SIG-M5 (cell line): ENCODE results near the gene RPGRIP1.
"Not testable (repeated sequence)": the region's sequence is repeated elsewhere in the genome, so short reads cannot be mapped to it uniquely, and the experiment has no call there.

Experiments
- DNase-seq: peaks from one replicate; lab custom pipeline; 2025; lab: John Stamatoyannopoulos, UW

RPGRIP1 gene

DNA sequence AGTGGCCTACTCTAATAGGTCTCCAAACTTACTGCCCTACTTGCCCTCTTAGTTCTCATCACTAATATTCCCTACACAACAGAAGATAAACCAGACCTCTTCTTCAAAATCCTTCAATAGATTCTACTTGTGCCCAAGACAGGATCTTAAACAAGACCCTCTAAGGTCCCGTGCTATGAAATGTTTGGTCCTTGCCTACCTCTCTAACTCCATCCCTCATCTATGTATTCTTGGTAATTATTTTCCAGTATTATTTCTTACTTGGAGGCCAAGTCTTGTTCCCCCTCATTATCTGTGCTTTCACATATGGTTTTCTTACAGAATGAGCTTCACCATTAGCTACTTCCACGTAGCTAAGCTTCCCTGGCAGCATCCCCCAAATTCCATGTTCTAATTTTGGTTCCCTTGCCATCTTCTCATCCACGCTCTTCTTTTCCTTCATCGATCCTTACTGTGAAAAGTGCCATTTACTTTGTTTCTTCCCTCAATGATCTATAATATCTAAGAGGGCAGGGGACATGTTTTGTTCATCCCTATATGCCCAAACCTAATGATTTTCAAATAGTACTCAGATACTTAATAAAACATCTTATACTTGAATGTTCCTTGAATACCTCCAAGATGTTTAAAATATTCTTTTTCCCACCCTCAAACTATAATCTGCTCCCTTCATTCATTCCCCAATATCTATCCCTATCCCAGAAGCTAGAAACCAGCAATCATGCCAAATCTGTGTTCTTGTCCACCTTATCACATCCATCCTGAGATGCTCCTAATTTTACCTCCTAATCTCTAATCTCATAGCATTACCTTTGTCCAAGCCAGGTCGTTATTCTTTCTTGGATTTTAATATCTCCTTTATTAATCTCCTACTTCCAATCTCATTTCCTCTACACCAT lies 20.7 kb upstream of the RPGRIP1 start:
- DNase-seq, result no peak

- no peak for DNase-seq
These were observed 18.1 kb upstream of the RPGRIP1 start for GRCh38 chr14:21261824-21262223.

GRCh38 chr14:21262410-21262809 lies 17.5 kb upstream of the RPGRIP1 start:
- no peak for DNase-seq

GRCh38 chr14:21263284-21264024 lies 16.4 kb upstream of the RPGRIP1 start:
- peak; percentile 43 for DNase-seq

GRCh38 chr14:21264025-21264801 lies 15.7 kb upstream of the RPGRIP1 start:
- peak; percentile 21 for DNase-seq

DNA sequence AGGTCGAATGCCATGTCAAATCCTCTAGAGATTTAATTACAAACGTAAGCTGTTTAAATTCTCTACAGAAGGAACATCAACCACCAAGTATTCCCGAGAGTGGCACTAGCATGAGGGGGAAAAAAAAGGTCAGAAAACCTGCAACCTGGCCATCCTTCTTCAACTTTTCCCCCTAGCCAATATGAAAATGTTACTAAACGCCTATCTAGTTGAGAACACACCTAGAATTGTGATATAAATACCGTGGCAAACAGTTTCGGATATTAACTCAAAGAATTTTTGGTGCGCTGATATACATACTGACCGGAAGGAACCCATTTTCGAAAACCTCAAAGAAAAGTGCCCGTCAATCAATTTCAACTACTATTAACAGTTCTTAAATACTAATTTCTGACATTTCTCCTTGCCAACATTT lies 12.4 kb upstream of the RPGRIP1 start:
- DNase-seq, result no peak

DNA sequence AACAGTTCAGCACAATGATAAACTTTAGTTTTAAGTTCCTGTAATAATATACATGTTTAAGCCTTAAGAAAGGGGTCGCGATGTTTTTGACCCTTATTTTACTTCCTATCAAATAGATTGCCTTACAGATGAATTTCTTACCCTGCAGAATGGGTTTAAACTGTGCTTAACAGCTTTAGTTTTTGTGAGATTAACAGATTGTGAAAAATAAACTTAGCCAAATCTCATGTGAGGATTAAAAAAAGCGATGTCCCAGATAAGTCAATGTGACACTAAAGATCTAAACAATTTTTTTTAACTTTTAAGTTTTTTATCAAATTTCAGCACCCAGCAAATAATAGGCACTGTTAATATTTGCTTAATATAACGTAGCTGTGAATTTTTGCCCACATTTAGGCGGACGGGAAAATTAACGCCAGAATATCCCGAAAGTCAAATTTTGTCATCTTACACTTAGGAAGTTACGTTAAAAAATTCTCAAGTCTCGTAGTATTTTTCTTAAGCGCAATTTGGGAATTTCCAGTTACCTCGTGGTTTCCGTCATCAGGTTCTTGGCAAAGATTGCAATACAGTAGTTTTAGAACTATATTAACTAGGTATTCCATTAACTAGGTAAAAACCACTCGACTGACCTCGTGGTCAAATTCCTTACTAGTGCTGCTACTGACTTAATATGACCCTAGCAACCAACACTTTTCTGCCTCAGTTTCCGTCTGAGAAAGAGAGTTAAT lies 11.8 kb upstream of the RPGRIP1 start:
- no peak for DNase-seq

DNA sequence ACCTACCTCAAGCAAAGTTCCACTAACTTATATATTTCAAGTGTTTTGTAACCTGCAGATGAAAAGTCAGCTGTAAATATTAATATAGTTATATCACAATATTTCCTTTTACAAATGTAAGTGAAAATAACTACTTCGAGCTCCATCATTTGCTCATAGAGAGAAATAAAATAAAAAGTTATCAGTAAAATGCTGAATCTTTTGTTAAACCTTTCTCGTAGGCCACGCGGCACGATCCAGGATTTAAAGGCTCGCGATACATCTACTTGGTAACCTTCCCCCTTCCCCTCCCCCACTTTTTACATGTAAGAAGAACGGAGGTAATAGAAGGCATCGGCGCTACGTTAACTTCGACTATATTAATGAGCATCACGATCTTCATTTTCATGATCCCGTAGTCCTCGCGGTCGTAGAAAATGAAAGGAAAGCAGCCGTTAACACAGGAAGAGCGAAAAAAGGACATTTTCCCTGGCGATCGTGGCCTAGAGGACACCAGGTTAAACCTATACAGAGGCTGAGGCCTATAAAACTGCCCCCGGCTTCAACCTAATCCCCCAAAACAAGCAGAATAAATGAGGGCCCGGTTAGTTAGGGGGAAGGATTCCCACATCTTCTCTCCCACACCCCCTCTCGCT lies 11.1 kb upstream of the RPGRIP1 start:
- no peak for DNase-seq

DNA sequence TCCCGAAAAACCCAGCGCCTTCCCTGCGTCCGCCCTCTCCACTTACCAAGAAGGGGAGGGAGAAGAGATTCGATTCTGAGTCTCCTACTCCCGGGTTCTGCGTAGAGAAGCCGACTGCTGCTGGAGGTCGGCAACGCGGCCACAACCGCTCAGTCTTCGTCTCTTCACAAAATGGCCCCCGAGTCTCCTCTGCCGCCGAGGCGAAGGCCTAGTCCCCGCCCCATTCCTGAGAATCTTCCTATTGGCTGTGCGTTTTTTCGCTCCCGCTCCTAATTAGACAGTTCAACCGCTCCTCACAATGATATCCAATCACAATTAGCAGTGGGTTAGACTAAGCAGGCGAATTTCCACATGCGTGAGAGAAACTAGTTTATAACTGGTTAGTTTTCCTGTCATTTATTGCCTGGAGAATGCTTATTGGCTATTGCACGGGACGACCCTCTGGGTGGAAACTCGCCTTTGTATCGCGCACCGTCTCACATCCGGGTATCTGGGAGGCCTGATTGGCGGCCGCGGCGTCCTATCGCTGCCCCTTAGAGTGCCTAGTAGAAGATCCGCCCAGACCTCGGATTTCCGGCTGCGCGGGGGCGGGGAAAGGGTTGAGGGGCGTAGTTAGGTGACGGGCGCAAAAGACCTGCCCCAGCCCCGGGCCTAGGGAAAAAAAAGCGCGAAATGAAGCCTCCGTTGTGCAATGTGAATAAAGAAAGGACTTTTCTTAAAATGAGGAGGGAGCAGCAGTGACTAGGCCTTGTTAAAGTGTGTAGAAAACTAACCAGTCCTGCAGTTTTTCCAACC lies 10.4 kb upstream of the RPGRIP1 start, which contains the start of gene HNRNPC:
Gene HNRNPC (minus strand): TSS at position 191 of the 795 bp plus-strand sequence. CDS start 35,249 bp downstream, outside the sequence.
- DNase-seq, result peak; percentile 95

DNA sequence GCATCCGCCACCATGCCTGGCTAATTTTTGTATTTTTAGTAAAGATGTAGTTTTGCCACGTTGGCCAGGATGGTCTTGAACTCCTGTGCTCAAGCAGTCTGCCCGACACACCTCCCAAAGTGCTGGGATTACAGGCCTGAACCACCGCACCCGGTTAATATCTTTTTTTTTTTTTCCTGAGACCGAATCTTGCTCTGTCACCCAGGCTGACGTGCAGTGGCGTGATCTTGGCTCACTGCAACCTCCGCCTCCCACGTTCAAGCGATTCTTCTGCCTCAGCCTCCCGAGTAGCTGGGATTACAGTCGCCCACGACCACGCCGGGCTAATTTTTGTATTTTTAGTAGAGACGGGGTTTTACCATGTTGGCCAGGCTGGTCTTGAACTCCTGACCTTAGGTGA lies 7.2 kb upstream of the RPGRIP1 start:
- DNase-seq, result not testable (repeated sequence)

GRCh38 chr14:21275261-21275858 lies 4.5 kb upstream of the RPGRIP1 start:
- no peak for DNase-seq

DNA sequence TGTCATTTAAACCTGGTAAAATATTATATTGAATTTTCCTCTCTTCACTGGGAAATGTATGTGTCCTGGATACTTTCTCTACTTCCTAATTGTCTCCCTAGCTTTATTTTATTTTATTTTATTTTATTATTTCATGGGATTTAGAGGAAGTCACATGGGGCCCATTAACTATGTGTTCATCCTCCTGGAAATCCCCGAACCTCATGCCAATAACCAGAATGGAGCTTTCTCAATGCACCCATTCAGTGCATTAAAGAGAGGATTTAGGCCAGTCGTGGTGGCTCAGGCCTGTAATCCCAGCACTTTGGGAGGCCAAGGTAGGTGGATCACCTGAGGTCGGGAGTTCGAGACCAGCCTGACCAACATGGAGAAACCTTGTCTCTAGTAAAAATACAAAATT lies 1.3 kb upstream of the RPGRIP1 start:
- no peak for DNase-seq

GRCh38 chr14:21281917-21282316 lies 2.0 kb downstream of the RPGRIP1 start:
- DNase-seq, result not testable (repeated sequence)

DNA sequence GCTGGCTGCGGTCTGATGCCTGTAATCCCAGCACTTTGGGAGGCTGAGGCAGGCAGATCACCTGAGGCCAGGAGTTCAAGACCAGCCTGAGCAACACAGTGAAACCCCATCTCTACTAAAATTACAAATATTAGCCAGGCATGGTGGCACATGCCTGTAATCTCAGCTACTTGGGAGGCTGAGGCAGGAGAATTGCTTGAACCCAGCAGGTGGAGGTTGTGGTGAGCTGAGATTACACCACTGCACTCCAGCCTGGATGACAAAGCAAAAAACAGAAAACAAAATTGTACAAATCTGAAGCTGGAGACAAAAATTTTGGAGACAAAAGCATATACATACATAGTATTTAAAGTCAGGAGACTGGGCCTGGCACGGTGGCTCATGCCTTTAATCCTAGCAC lies 6.6 kb downstream of the RPGRIP1 start:
- not testable (repeated sequence) for DNase-seq

DNA sequence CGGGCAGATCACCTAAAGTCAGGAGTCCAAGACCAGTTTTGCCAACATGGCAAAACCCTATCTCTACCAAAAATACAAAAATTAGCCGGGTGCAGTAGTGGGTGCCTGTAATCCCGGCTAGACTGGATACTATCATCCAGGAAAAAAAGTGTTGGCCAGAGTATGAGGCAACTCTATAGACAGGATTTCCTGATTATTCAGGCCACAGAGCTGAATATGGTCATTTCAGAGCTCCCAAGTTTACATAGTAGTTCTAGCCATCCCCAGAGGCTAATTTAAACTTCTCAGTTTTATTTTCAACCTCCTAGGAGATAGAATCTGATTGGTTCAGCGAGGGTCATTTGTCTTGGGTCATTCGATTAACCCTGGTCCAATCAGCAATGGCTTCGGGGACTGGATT lies 7.3 kb downstream of the RPGRIP1 start:
- no peak for DNase-seq

DNA sequence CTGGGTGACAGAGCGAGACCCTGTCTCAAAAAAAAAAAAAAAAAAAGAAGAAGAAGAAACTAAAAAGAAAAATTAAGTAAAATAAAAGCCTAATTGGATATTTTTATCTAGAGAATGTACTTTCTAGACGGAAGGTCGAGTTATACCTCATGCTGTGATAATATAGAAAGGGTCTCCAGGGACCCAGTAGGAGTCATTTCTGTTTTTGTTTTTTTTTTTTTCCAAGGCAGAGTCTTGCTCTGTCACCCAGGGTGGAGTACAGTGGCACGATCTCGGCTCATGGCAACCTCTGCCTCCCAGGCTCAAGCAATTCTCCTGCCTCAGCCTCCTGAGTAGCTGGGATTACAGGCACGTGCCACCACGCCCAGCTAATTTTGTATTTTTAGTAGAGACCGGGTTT lies 14.1 kb downstream of the RPGRIP1 start:
- not testable (repeated sequence) for DNase-seq

DNA sequence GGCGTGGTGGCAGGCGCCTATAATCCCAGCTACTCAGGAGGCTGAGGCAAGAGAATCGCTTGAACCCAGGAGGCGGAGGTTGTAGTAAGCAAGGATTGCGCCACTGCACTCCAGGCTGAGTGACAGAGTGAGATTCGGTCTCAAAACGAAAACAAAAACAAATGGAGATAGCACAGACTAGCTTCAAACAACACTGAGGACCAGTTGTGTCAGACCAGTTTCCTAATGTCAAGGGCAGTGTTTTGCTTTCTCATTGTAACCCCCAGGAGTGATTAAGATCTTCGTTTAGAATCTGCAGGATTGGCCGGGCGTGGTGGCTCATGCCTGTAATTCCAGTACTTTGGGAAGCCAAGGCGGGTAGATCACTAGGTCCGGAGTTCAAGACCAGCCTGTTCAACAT lies 18.5 kb downstream of the RPGRIP1 start:
- no peak for DNase-seq

DNA sequence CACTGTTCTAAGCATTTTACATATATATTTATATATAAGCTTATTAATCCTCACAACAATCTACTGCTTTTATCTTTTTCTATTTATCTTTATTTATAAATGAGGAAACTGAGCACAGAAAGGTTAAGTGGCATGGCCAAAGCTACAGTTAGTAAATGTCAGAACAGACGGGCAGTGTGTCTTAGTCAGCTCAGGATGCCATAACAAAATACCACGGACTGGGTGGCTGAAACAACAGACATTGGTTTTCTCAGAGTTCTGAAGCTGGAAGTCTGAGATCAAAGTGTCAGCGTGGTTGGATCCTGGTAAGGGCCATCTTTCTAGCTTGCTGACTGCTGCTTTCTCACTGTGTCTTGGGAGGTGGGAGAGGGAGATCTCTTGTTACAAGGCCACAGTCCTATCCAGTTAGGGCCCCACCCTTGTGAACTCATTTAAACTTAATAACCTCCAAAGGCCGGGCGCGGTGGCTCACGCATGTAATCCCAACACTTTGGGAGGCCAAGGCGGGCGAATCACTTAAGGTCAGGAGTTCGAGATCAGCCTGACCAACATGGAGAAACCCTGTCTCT lies 19.8 kb downstream of the RPGRIP1 start:
- no peak for DNase-seq

GRCh38 chr14:21300892-21301291 lies 21.0 kb downstream of the RPGRIP1 start:
- DNase-seq, result no peak
